ENCODE results near the gene ZNF331.

The ZNF331 gene

GRCh38 chr19:53518121-53518520 lies 19.8 kb upstream of the ZNF331 start:
- no peak for DNase-seq (ENCODE audit: low read depth)
- no peak for TF ChIP-seq CTCF (conservative IDR thresholded peaks at IDR 0.05; ENCODE audit: low read depth, low read length)
- H3K4me3 ChIP-seq (ENCODE audit: low read length): no peak overlapping the region

GRCh38 chr19:53518716-53519115 lies 19.2 kb upstream of the ZNF331 start:
- DNase-seq (ENCODE audit: low read depth): no peak
- no peak for TF ChIP-seq CTCF (conservative IDR thresholded peaks at IDR 0.05; ENCODE audit: low read depth, low read length)
- no peak overlapping the region for H3K4me3 ChIP-seq (ENCODE audit: low read length)

- DNase-seq (ENCODE audit: low read depth): no peak
- TF ChIP-seq CTCF (conservative IDR thresholded peaks at IDR 0.05; ENCODE audit: low read depth, low read length): no peak
Measured at GRCh38 chr19:53519446-53519845, 18.5 kb upstream of the ZNF331 start.

GRCh38 chr19:53520163-53520546 lies 17.8 kb upstream of the ZNF331 start:
- DNase-seq (ENCODE audit: low read depth): no peak
- peak overlapping the region; percentile 34 for H3K4me3 ChIP-seq (ENCODE audit: low read length)
- no peak for TF ChIP-seq CTCF (conservative IDR thresholded peaks at IDR 0.05; ENCODE audit: low read depth, low read length)

More at GRCh38 chr19:53519446-53519845, 18.5 kb upstream of the ZNF331 start:
- H3K4me3 ChIP-seq (ENCODE audit: low read length): no peak overlapping the region

- peak overlapping the region; percentile 92 for H3K4me3 ChIP-seq (ENCODE audit: low read length)
- peak; percentile 95 for DNase-seq (ENCODE audit: low read depth)
- TF ChIP-seq CTCF (conservative IDR thresholded peaks at IDR 0.05; ENCODE audit: low read depth, low read length): no peak
Measured at GRCh38 chr19:53520547-53521372, 17.2 kb upstream of the ZNF331 start.

GRCh38 chr19:53521373-53522202 lies 16.4 kb upstream of the ZNF331 start:
- peak overlapping the region; percentile 92 for H3K4me3 ChIP-seq (ENCODE audit: low read length)
- TF ChIP-seq CTCF (conservative IDR thresholded peaks at IDR 0.05; ENCODE audit: low read depth, low read length): no peak
- DNase-seq (ENCODE audit: low read depth): no peak

Measured in retinal pigment epithelial cell (primary cell).